Cortex of kidney (tissue), 1 donor: ENCODE measurements around the gene SCYL3.
"Not testable (repeated sequence)": the region's sequence is repeated elsewhere in the genome, so short reads cannot be mapped to it uniquely, and the experiment has no call there.

Source experiments
- DNase-seq: peaks from one replicate; lab custom pipeline; 2025; lab: John Stamatoyannopoulos, UW

Gene SCYL3

GRCh38 chr1:169814265-169814664, 79.4 kb downstream of the SCYL3 start:
- no peak for DNase-seq

- no peak for DNase-seq
These were observed 81.6 kb downstream of the SCYL3 start for GRCh38 chr1:169812131-169812530.

GRCh38 chr1:169811418-169812035, 82.2 kb downstream of the SCYL3 start:
- not testable (repeated sequence) for DNase-seq

- DNase-seq: no peak
These were observed 84.2 kb downstream of the SCYL3 start for GRCh38 chr1:169809370-169810095.

GRCh38 chr1:169804941-169805340, 88.8 kb downstream of the SCYL3 start:
- no peak for DNase-seq

- no peak for DNase-seq
These were observed 90.8 kb downstream of the SCYL3 start for GRCh38 chr1:169802888-169803287.
